ENCODE data around the gene ANKRD44. TPM values are rescaled to one million over a fixed set of nuclear protein-coding genes. Genes with fewer than 3 reads are reported as not detected.

The ANKRD44 gene
- total RNA-seq, 2 donors from 2014 or later = 7.0 to 7.9 TPM

DNA sequence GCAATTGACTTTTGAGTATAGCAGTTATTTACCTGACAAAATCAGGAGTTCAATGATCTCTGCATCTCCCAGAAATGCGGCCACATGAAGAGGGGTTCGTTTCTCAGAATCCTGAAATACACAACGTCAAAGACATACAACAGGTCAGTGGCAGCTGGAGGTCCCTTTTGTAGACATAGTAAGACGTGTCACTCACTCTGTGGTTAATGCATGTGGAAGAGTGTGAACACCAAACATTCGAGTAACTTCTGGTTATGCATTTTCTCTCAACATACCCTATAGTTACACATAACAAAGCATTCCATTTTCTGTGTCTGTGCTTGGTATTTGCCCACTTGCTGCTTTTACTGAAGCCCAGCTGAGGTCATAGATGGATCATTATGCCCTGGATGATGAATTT lies 163.6 kb downstream of the ANKRD44 start:
- intact Hi-C loops (cut with DNase I) = no loop called here
- no peaks in the 10 kb centered on the region for H3K27me3 ChIP-seq
- H3K36me3 ChIP-seq = no peaks in the 10 kb centered on the region
- H3K27ac ChIP-seq = no peak overlapping the region
- no peak for DNase-seq
- H3K4me1 ChIP-seq = no peaks in the 10 kb centered on the region
- TF ChIP-seq, protein P1, sequence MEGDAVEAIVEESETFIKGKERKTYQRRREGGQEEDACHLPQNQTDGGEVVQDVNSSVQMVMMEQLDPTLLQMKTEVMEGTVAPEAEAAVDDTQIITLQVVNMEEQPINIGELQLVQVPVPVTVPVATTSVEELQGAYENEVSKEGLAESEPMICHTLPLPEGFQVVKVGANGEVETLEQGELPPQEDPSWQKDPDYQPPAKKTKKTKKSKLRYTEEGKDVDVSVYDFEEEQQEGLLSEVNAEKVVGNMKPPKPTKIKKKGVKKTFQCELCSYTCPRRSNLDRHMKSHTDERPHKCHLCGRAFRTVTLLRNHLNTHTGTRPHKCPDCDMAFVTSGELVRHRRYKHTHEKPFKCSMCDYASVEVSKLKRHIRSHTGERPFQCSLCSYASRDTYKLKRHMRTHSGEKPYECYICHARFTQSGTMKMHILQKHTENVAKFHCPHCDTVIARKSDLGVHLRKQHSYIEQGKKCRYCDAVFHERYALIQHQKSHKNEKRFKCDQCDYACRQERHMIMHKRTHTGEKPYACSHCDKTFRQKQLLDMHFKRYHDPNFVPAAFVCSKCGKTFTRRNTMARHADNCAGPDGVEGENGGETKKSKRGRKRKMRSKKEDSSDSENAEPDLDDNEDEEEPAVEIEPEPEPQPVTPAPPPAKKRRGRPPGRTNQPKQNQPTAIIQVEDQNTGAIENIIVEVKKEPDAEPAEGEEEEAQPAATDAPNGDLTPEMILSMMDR (IDR thresholded peaks at IDR 0.05) = no peak
- no peak overlapping the region for H3K9ac ChIP-seq (ENCODE audit: low read depth in 2 of 2, low read length in 2 of 2)
- H3K4me3 ChIP-seq = no peak overlapping the region
- H3K9me3 ChIP-seq = no peaks in the 10 kb centered on the region

DNA sequence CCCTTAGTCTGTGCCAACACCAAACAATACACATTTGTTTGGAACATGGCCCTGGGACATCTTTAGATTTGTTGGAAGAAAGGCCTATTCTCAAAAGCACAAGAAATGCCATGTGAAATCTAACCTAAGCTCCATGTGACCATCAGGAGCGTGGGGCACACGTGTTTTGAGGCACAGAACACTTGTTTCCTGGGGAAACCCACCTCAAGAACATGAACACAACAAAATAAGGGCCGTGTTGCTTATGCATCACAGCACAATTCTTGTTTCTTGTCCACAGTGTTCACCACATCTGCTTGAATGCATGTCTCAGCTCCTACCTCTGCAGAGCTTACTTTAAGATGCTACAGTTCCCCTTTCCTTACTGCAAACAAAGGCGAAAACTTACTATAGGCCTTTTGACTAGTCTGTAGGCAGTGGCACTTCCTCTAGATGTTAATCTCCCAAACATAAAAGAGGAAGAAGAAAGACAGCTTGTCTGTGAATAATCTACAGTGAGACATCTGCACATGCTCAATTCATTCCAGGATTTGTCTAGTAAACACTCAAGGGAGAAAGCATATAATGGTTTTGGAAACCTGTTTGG lies 165.0 kb downstream of the ANKRD44 start:
- intact Hi-C loops (cut with DNase I) = no loop called here
- H3K27ac ChIP-seq = no peak overlapping the region
- no peak for DNase-seq

DNA sequence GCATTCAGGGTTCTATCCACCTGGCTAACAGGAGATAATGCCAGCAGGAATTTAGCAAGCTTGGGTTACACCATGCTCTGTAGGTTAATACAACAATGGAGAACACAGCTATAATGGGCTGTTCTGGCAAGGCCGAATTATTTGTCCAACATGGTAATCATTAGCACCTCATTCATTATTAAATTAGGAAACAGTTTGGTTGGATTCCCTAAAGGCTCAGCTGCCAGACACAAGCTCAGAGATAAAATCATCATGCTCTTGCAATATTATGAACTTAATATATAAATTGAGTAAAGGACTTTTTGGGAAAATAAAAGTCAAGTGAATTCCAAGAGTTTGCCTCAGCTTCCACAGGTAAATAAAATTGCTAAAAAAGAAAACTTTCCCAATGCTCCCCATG lies 166.4 kb downstream of the ANKRD44 start:
- Histone ChIP-seq H3K4me1 (no peaks in the 10 kb centered on the region), H3K4me3 (no peak overlapping the region), H3K9ac (ENCODE audit: low read depth in 2 of 2, low read length in 2 of 2) (no peak overlapping the region), H3K27ac (no peak overlapping the region), H3K27me3 (no peaks in the 10 kb centered on the region), H3K36me3 (no peaks in the 10 kb centered on the region), H3K9me3 (no peaks in the 10 kb centered on the region)
- DNase-seq = no peak
- intact Hi-C loops (cut with DNase I) = no loop called here
- TF ChIP-seq, protein P1 (IDR thresholded peaks at IDR 0.05) = no peak

More for the DNA sequence above, 165.0 kb downstream of the ANKRD44 start:
- Histone ChIP-seq H3K9ac (ENCODE audit: low read depth in 2 of 2, low read length in 2 of 2) (no peak overlapping the region), H3K36me3 (no peaks in the 10 kb centered on the region), H3K9me3 (no peaks in the 10 kb centered on the region), H3K4me1 (no peaks in the 10 kb centered on the region), H3K4me3 (no peak overlapping the region), H3K27me3 (no peaks in the 10 kb centered on the region)
- TF ChIP-seq, protein P1 (IDR thresholded peaks at IDR 0.05) = no peak

- no peak for DNase-seq
- TF ChIP-seq, protein P1 (IDR thresholded peaks at IDR 0.05) = no peak
- no peak overlapping the region for H3K9ac ChIP-seq (ENCODE audit: low read depth in 2 of 2, low read length in 2 of 2)
- no peaks in the 10 kb centered on the region for H3K4me1 ChIP-seq
- H3K27ac ChIP-seq = no peak overlapping the region
- H3K9me3 ChIP-seq = no peaks in the 10 kb centered on the region
- no peaks in the 10 kb centered on the region for H3K27me3 ChIP-seq
- no peaks in the 10 kb centered on the region for H3K36me3 ChIP-seq
- H3K4me3 ChIP-seq = no peak overlapping the region
- intact Hi-C loops (cut with DNase I) = no loop called here
Observed at GRCh38 chr2:197141702-197142473, 168.7 kb downstream of the ANKRD44 start.

GRCh38 chr2:197140045-197140444 lies 170.5 kb downstream of the ANKRD44 start:
- no peak overlapping the region for H3K4me3 ChIP-seq
- H3K27ac ChIP-seq = no peak overlapping the region
- no peaks in the 10 kb centered on the region for H3K36me3 ChIP-seq
- intact Hi-C loops (cut with DNase I) = no loop called here
- no peaks in the 10 kb centered on the region for H3K4me1 ChIP-seq
- no peak overlapping the region for H3K9ac ChIP-seq (ENCODE audit: low read depth in 2 of 2, low read length in 2 of 2)
- H3K9me3 ChIP-seq = no peaks in the 10 kb centered on the region
- no peak for DNase-seq
- TF ChIP-seq, protein P1 (IDR thresholded peaks at IDR 0.05) = no peak
- no peaks in the 10 kb centered on the region for H3K27me3 ChIP-seq

All from colonic mucosa (tissue), 4 donors.